ENCODE measurements around the gene ATP6V1F. TPM values are rescaled to one million over a fixed set of nuclear protein-coding genes. Genes with fewer than 3 reads are reported as not detected.

Gene ATP6V1F
- total RNA-seq, 1 donor from 2014 or later, result 142 TPM

DNA sequence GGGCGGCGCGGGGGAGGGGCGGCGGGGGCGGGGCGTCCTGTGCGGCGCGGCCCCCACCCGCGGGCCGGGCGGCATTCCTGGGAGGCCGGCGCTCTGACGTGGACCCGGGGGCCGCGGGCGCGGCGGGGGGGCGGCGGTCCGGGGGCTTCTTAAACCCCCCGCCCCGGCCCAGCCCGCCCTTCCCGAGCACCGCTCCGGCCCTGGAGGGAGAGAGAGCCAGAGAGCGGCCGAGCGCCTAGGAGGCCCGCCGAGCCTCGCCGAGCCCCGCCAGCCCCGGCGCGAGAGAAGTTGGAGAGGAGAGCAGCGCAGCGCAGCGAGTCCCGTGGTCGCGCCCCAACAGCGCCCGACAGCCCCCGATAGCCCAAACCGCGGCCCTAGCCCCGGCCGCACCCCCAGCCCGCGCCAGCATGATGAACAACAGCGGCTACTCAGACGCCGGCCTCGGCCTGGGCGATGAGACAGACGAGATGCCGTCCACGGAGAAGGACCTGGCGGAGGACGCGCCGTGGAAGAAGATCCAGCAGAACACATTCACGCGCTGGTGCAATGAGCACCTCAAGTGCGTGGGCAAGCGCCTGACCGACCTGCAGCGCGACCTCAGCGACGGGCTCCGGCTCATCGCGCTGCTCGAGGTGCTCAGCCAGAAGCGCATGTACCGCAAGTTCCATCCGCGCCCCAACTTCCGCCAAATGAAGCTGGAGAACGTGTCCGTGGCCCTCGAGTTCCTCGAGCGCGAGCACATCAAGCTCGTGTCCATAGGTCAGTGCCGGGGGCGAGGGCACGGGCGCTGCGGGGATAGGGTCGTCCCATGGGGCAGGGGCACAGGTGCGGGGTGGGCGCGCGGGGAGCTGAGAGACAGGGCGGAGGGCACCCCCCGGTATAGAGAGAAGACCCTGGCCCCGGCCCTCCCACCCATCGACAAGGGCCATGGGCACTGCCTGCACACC is 32.2 kb upstream of the ATP6V1F start, which contains the start of gene FLNC:
Gene FLNC, plus strand, starts transcription at position 176 of the 947 bp plus-strand sequence. Its CDS starts 232 bp downstream, at position 408.
- DNase-seq (ENCODE audit: low spot score in 2 of 2), result peak in 1 of 2 donors; percentile 82
- H3K36me3 ChIP-seq, result no peaks in the 10 kb centered on the region
- TF ChIP-seq, protein P1, sequence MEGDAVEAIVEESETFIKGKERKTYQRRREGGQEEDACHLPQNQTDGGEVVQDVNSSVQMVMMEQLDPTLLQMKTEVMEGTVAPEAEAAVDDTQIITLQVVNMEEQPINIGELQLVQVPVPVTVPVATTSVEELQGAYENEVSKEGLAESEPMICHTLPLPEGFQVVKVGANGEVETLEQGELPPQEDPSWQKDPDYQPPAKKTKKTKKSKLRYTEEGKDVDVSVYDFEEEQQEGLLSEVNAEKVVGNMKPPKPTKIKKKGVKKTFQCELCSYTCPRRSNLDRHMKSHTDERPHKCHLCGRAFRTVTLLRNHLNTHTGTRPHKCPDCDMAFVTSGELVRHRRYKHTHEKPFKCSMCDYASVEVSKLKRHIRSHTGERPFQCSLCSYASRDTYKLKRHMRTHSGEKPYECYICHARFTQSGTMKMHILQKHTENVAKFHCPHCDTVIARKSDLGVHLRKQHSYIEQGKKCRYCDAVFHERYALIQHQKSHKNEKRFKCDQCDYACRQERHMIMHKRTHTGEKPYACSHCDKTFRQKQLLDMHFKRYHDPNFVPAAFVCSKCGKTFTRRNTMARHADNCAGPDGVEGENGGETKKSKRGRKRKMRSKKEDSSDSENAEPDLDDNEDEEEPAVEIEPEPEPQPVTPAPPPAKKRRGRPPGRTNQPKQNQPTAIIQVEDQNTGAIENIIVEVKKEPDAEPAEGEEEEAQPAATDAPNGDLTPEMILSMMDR (IDR thresholded peaks at IDR 0.05), result no peak
- peak within 1 kb of the TSS; percentile 92 to 95 for H3K27ac ChIP-seq
- peaks cover 11 to 37% of the 10 kb centered on the region in 2 donors for H3K4me1 ChIP-seq
- no peaks in the 10 kb centered on the region for H3K9me3 ChIP-seq
- H3K4me3 ChIP-seq, result peak within 1 kb of the TSS; percentile 71 to 88
- intact Hi-C loops (cut with DNase I), result loop anchor here (1.0 to 5.0 kb wide), 4 partner anchors 40 to 997 kb away; partner anchors contain the start of genes CALU and CCDC136
- H3K27me3 ChIP-seq, result no peaks in the 10 kb centered on the region

DNA sequence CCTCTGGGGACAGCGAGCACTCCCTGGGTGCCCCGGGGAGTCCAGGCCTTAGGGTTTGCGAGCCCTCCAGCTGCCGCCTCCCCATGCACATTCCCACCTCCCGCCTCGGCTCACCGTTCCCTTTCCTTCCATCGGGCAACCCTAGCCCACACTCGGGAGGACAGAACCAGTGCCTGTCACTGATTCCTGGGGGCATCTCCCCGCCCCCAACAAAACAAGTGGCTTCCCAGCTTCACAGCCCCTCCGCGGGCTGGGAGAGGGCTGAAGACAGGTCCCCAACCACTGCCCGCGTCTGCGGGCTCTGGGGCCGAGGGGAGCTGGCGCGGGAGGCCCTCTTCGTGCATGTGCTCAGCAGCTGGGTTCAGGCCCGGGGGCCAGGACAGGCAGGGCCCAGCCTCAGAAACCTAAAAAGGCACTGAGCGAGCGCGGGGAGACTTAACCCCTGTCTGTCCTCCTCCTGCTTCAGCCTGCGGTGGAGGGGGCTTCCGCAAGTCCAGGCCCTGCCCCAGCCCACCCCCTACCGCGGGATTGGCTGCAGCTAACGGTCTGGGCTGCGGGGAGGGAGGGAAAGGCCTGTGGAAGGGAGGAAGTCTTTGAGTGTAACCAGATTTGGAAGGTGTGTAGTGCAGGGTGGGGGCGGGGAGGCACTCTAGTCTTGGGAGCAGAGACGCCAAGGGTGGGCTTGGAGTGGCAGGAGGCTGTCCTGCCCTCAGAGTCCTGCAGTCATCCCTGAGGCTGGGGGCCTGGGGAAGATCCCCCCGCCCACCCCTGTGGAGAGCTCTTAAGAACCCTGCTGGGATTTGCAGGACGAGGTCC is 31.3 kb upstream of the ATP6V1F start:
- H3K9me3 ChIP-seq, result no peaks in the 10 kb centered on the region
- H3K36me3 ChIP-seq, result peaks cover 0 to under 1% of the 10 kb centered on the region in 2 donors
- TF ChIP-seq, protein P1 (IDR thresholded peaks at IDR 0.05), result no peak
- H3K4me1 ChIP-seq, result peaks cover 11 to 46% of the 10 kb centered on the region in 2 donors
- intact Hi-C loops (cut with DNase I), result loop anchor here (1.0 to 5.0 kb wide), 4 partner anchors 41 to 996 kb away; partner anchors contain the start of genes CALU and CCDC136
- peak in 1 of 2 donors; percentile 80 for DNase-seq (ENCODE audit: low spot score in 2 of 2)
- H3K27ac ChIP-seq, result peak overlapping the region; percentile 92 to 95
- H3K4me3 ChIP-seq, result peak overlapping the region; percentile 71 to 88
- no peaks in the 10 kb centered on the region for H3K27me3 ChIP-seq

DNA sequence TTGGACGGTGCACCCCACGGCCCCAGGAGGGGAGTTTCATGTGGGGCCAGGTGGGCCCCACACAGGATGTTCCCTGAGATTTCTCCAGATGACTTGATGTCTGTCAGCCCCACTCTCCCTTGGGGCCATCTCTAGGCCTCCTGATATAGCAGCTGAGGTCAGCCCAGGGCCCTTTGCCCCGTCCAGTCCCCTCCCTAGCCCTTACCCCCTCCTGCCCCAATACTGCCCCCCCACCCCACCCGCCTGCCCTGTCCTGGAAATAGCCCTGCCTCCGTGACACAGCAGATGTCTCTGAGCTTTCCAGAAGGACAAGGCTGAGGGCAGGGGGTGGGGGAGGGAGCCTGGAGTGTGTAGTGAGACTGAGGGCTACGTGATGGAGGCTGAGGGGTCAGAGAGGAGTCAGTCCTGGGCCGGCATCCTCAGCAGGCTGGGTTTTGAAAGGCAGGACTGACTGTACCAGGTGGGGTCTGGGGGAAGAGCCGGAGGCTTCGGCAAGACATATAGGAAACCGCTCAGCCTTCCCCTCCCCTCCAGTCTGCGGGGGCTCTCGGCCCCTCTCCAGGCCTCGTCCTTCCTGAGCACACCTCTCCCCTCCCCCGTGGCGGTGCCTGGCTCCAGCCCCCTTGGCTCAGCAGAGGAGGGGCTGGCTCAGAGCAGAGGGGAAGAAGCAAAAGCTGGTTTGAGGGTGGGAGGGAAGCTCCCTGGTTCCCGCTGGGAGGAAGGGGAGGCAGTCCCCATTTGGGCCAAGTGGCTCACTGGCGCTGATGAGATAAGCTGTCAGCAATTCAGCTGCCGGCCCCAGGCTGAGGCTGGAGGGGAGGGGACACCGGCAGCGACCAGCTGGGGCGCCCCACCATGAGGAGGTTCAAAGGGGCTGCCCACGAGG is 30.4 kb upstream of the ATP6V1F start:
- peak overlapping the region; percentile 71 to 88 for H3K4me3 ChIP-seq
- H3K27me3 ChIP-seq, result no peaks in the 10 kb centered on the region
- no peak for DNase-seq (ENCODE audit: low spot score in 2 of 2)
- TF ChIP-seq, protein P1 (IDR thresholded peaks at IDR 0.05), result no peak
- H3K27ac ChIP-seq, result peak overlapping the region; percentile 92 to 95
- no peaks in the 10 kb centered on the region for H3K9me3 ChIP-seq
- peaks cover 5 to 9% of the 10 kb centered on the region in 2 donors for H3K36me3 ChIP-seq
- H3K4me1 ChIP-seq, result peaks cover 11 to 48% of the 10 kb centered on the region in 2 donors
- intact Hi-C loops (cut with DNase I), result loop anchor here (1.0 to 5.0 kb wide), 4 partner anchors 41 to 995 kb away; partner anchors contain the start of genes CALU and CCDC136

DNA sequence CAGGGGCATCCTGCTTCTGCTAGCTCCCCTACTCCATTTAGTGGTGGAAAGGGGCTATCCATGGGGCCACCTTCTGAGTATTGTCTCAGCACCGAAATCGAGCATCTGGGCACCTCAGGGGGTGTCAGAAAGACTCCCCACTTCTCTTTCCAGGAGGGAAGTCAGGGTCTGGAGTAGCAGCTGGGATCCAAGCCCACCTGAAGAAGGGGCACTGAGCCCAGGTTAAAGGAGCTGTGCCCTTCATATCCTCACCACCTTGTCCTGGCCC is 29.8 kb upstream of the ATP6V1F start:
- Histone ChIP-seq H3K27me3 (no peaks in the 10 kb centered on the region), H3K4me1 (peaks cover 9 to 44% of the 10 kb centered on the region in 2 donors), H3K27ac (peak overlapping the region; percentile 92 to 95), H3K9me3 (no peaks in the 10 kb centered on the region), H3K4me3 (peak overlapping the region; percentile 71 to 88), H3K36me3 (peaks cover 11 to 15% of the 10 kb centered on the region in 2 donors)
- DNase-seq (ENCODE audit: low spot score in 2 of 2), result no peak
- TF ChIP-seq, protein P1 (IDR thresholded peaks at IDR 0.05), result no peak
- intact Hi-C loops (cut with DNase I), result loop anchor here (5.0 kb wide), 2 partner anchors 76 to 994 kb away; no protein-coding TSS in a partner anchor

All from ascending aorta (tissue), 2 donors.